ENCODE results near the gene SENP7. TPM values are rescaled to one million over a fixed set of nuclear protein-coding genes. Genes with fewer than 3 reads are reported as not detected.
"Not testable (repeated sequence)": the region's sequence is repeated elsewhere in the genome, so short reads cannot be mapped to it uniquely, and the experiment has no call there.

The SENP7 gene
- total RNA-seq, 1 donor from 2014 or later = 48.0 TPM

DNA sequence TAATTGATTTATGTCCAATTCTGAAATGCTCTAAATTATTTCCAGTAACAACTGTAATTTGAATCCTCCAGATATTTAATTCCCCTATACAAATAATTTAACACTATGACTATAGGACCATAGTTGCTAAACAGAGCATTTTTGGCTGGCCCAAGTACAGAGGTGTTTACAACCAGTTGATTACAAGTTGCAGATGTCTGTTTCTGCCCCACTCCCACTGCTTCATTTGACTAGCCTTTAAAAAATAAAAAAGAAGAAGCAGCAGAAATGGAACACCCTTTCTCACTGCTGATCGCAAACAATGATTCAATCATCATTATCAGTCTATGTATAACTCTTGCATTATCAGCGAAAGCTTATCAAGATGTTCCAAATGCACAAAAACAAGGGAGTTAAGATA lies 54.6 kb downstream of the SENP7 start:
- H3K4me3 ChIP-seq = no peak overlapping the region
- no peak overlapping the region for H3K4me2 ChIP-seq
- no peaks in the 10 kb centered on the region for H3F3A ChIP-seq (ENCODE audit: low read depth)
- H4K20me1 ChIP-seq (ENCODE audit: low read depth) = no peaks in the 10 kb centered on the region
- H3K4me3 Mint-ChIP-seq = no peak overlapping the region
- no peaks in the 10 kb centered on the region for H3K27me3 Mint-ChIP-seq (ENCODE audit: insufficient read depth, low read depth)
- TF ChIP-seq, protein P1, sequence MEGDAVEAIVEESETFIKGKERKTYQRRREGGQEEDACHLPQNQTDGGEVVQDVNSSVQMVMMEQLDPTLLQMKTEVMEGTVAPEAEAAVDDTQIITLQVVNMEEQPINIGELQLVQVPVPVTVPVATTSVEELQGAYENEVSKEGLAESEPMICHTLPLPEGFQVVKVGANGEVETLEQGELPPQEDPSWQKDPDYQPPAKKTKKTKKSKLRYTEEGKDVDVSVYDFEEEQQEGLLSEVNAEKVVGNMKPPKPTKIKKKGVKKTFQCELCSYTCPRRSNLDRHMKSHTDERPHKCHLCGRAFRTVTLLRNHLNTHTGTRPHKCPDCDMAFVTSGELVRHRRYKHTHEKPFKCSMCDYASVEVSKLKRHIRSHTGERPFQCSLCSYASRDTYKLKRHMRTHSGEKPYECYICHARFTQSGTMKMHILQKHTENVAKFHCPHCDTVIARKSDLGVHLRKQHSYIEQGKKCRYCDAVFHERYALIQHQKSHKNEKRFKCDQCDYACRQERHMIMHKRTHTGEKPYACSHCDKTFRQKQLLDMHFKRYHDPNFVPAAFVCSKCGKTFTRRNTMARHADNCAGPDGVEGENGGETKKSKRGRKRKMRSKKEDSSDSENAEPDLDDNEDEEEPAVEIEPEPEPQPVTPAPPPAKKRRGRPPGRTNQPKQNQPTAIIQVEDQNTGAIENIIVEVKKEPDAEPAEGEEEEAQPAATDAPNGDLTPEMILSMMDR (IDR thresholded peaks at IDR 0.05) = no peak
- TF ChIP-seq EZH2phosphoT487 (IDR thresholded peaks at IDR 0.05) = no peak
- TF ChIP-seq EZH2 (IDR thresholded peaks at IDR 0.05) = no peak
- no peaks in the 10 kb centered on the region for H3K4me1 ChIP-seq
- H3K36me3 ChIP-seq = no peaks in the 10 kb centered on the region
- H3K79me2 ChIP-seq (ENCODE audit: low read depth) = peaks cover 8% of the 10 kb centered on the region
- peaks cover under 1% of the 10 kb centered on the region for H3K9me3 Mint-ChIP-seq
- H3K27ac Mint-ChIP-seq = no peak overlapping the region
- H3K4me1 Mint-ChIP-seq = no peaks in the 10 kb centered on the region
- H2AFZ ChIP-seq (replicated peaks) = no peak overlapping the region
- no peaks in the 10 kb centered on the region for H3K9me3 ChIP-seq (ENCODE audit: low read depth)
- H3K27ac ChIP-seq = no peak overlapping the region
- no peak for DNase-seq (ENCODE audit: low spot score)
- H3K27me3 ChIP-seq = no peaks in the 10 kb centered on the region
- no peak overlapping the region for H3K9ac ChIP-seq
- H3K36me3 Mint-ChIP-seq = peaks cover 14% of the 10 kb centered on the region

DNA sequence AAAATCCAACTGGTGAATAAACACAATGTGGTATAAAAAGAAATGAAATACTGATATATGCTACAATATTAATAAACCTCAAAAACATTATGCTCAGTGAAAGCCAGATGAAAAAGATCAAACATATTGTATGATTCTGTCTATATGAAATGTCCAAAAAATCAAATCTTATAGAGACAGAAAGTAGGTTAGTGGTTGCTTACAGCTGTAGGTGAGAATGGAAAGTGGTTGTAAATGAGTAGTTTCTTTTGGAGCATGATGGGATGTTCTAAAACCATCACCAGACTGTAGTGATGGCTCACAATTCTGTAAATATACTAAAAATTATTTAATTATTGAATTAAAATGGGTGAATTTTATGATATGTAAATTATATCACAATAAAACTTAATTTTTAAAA lies 58.4 kb downstream of the SENP7 start:
- Histone ChIP-seq H4K20me1 (ENCODE audit: low read depth) (no peaks in the 10 kb centered on the region), H3K4me1 (no peaks in the 10 kb centered on the region), H2AFZ (replicated peaks) (no peak overlapping the region), H3F3A (ENCODE audit: low read depth) (no peaks in the 10 kb centered on the region), H3K27ac (no peak overlapping the region), H3K27me3 (no peaks in the 10 kb centered on the region), H3K9me3 (ENCODE audit: low read depth) (no peaks in the 10 kb centered on the region), H3K9ac (no peak overlapping the region), H3K4me3 (no peak overlapping the region), H3K36me3 (no peaks in the 10 kb centered on the region), H3K4me2 (no peak overlapping the region), H3K79me2 (ENCODE audit: low read depth) (no peaks in the 10 kb centered on the region)
- Mint-ChIP-seq H3K36me3 (peaks cover 16% of the 10 kb centered on the region), H3K4me1 (no peaks in the 10 kb centered on the region), H3K4me3 (no peak overlapping the region), H3K9me3 (peaks cover 10% of the 10 kb centered on the region), H3K27ac (no peak overlapping the region), H3K27me3 (ENCODE audit: insufficient read depth, low read depth) (no peaks in the 10 kb centered on the region)
- no peak for TF ChIP-seq EZH2phosphoT487 (IDR thresholded peaks at IDR 0.05)
- TF ChIP-seq EZH2 (IDR thresholded peaks at IDR 0.05) = no peak
- DNase-seq (ENCODE audit: low spot score) = no peak

DNA sequence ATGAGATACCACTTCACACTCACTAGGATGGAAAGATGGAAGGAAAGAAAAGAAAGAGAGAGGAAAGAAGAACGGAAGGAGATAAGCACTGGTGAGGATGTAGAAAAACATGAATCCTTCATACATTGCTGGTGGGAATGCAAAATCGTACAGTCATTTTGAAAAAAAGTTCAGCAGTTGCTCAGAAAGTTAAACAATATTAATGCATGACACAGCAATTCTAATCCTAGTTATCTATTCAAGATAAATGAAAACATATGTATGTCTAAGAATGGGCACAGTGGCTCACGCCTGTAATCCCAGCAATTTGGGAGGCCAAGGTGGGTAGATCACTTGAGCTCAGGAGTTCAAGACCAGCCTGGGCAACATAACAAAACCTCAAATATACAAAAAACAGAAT lies 59.1 kb downstream of the SENP7 start:
- H3K79me2 ChIP-seq (ENCODE audit: low read depth) = no peaks in the 10 kb centered on the region
- H3K4me2 ChIP-seq = no peak overlapping the region
- H3K4me3 ChIP-seq = no peak overlapping the region
- TF ChIP-seq EZH2phosphoT487 (IDR thresholded peaks at IDR 0.05) (no peak), EZH2 (IDR thresholded peaks at IDR 0.05) (no peak)
- TF ChIP-seq, protein P1 (IDR thresholded peaks at IDR 0.05) = no peak
- no peaks in the 10 kb centered on the region for H3K4me1 ChIP-seq
- H3K4me3 Mint-ChIP-seq = no peak overlapping the region
- no peaks in the 10 kb centered on the region for H3K4me1 Mint-ChIP-seq
- no peaks in the 10 kb centered on the region for H3K36me3 ChIP-seq
- no peak overlapping the region for H2AFZ ChIP-seq (replicated peaks)
- no peaks in the 10 kb centered on the region for H3F3A ChIP-seq (ENCODE audit: low read depth)
- H4K20me1 ChIP-seq (ENCODE audit: low read depth) = no peaks in the 10 kb centered on the region
- no peak overlapping the region for H3K27ac Mint-ChIP-seq
- H3K9me3 ChIP-seq (ENCODE audit: low read depth) = no peaks in the 10 kb centered on the region
- no peak for DNase-seq (ENCODE audit: low spot score)
- no peak overlapping the region for H3K9ac ChIP-seq
- H3K36me3 Mint-ChIP-seq = peaks cover 16% of the 10 kb centered on the region
- H3K9me3 Mint-ChIP-seq = peaks cover 10% of the 10 kb centered on the region
- H3K27me3 Mint-ChIP-seq (ENCODE audit: insufficient read depth, low read depth) = no peaks in the 10 kb centered on the region
- no peak overlapping the region for H3K27ac ChIP-seq
- no peaks in the 10 kb centered on the region for H3K27me3 ChIP-seq

GRCh38 chr3:101438641-101439040 lies 74.4 kb downstream of the SENP7 start:
- not testable (repeated sequence) for H3K27ac ChIP-seq; H3K4me3 Mint-ChIP-seq; H2AFZ ChIP-seq (replicated peaks); H3K27me3 Mint-ChIP-seq (ENCODE audit: insufficient read depth, low read depth); H3K4me1 ChIP-seq; H3K9me3 ChIP-seq (ENCODE audit: low read depth); H3K4me3 ChIP-seq; H3K36me3 ChIP-seq; H3F3A ChIP-seq (ENCODE audit: low read depth); DNase-seq (ENCODE audit: low spot score); H3K4me2 ChIP-seq; H3K9ac ChIP-seq; H4K20me1 ChIP-seq (ENCODE audit: low read depth); H3K27ac Mint-ChIP-seq; H3K4me1 Mint-ChIP-seq; H3K27me3 ChIP-seq
- peaks cover 14% of the 10 kb centered on the region for H3K79me2 ChIP-seq (ENCODE audit: low read depth)
- Mint-ChIP-seq H3K9me3 (peaks cover 59% of the 10 kb centered on the region), H3K36me3 (peaks cover 32% of the 10 kb centered on the region)
